ENCODE data around the gene GRIK5.
A peak's percentile ranks its signal among the peaks of the same experiment; 100 is the strongest.
"Not testable (repeated sequence)": the region's sequence is repeated elsewhere in the genome, so short reads cannot be mapped to it uniquely, and the experiment has no call there.

The GRIK5 gene

DNA sequence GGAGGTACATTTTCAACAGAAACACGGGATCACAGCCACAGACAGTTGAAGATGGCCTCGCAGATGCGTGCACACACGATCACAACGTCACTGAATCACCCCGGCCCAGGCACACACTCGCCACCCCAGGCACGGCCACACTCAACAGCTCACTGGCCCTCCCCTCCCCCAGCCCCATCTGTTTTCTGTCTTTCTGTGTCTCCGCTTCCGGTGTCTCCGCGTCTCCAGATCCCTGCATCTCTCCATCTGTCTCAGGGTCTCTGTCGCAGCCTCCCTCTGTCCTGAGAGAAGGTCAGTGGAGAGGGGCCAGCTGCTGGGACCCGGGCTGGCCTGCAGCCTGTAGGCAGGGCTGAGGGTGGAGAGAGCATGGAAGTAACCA, 72.2 kb downstream of the GRIK5 start:
- Mint-ChIP-seq H3K4me1 (ENCODE audit: low read depth in 2 of 2) (peaks cover 25 to 29% of the 10 kb centered on the region in 2 donors), H3K4me3 (peak overlapping the region in 1 of 2 donors; percentile 47), H3K27ac (no peak overlapping the region), H3K27me3 (peaks cover 71 to 77% of the 10 kb centered on the region in 2 donors), H3K9me3 (no peaks in the 10 kb centered on the region), H3K36me3 (ENCODE audit: insufficient read depth) (peaks cover 5% of the 10 kb centered on the region)
- ATAC-seq (replicated peaks) = no peak
- DNase-seq = no peak

DNA sequence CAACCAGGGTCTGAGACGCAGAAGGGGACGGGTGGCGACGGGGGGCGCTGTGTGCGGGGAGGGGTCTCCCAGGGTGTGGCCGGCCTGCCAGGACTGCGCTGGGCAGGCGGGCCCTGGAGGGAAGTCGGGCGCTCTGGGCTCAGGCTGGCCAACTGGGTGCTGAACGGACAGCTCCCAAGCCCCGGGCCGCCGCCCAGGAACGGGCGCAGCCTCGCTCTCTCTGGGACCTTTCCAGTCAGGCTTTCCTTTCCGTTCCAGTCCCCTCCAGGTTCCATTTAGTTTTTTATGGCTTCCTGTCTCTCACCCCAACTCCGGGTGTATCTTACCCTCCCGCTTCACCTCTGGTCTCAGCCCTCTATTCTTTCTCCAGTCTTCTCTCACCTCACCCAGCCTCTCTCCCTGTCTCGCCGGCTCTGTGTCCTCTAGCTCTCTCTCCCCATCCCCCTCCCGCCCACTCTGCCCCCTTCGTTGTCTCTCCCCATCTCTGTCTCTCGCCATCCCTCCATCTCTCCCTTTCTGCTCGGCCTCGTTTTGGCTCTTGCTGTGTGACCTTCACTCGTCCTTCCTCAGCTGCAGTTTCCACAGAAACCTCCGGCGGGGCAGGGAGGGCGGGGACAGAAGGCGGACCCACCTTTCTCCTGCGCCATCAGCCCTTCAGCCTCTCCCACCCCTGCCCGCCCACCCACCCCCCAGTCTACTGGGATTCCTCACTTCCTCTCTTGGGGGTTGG, 72.7 kb downstream of the GRIK5 start:
- H3K4me3 Mint-ChIP-seq = peak overlapping the region in 1 of 2 donors; percentile 9
- DNase-seq (peak; percentile 31 to 46 (median 45)), ATAC-seq (replicated peaks) (no peak)
- peaks cover 5% of the 10 kb centered on the region for H3K36me3 Mint-ChIP-seq (ENCODE audit: insufficient read depth)
- H3K27me3 Mint-ChIP-seq = peaks cover 66 to 72% of the 10 kb centered on the region in 2 donors
- no peaks in the 10 kb centered on the region for H3K9me3 Mint-ChIP-seq
- no peak overlapping the region for H3K27ac Mint-ChIP-seq
- H3K4me1 Mint-ChIP-seq (ENCODE audit: low read depth in 2 of 2) = peaks cover 27 to 34% of the 10 kb centered on the region in 2 donors

DNA sequence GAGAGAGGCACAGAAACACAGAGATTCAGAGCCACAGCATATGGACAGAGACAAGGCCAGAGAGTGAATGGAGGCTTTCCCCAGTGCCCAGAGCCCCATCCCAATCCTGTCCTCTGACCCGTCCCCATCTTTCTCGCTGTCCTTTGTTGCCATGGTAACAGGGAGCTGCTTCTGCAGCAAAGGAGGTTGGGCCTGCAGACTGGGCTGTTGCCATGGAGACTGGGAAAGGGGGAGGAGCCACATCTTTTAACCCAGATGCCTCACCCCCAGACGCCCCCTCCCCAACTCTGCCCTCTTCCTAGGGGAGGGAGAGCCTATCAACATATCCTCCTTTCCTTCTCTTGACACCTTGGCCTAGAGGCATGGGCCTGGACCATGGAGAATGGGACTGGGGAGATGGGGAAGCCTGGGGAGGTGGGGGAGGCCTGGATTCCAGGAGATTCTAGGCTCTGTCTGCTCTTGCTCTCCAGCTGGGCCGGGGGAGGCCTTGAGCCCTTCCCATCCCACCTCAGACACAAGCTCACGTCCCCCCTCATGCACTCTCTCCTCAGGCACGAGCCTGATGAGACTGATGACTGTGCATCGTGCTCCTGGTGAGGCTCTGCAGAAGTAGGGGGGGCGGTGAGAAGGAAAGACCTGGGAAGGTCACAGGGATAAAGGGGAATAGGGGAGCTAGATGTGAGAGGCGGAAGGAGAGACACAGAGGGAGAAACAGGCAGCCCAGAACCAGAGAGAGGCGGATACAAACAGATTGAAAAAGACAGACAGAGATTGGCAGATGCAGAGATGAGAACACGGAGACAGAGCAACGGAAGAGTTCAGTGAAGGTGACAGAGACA, 73.8 kb downstream of the GRIK5 start:
- Mint-ChIP-seq H3K36me3 (ENCODE audit: insufficient read depth) (peaks cover 5% of the 10 kb centered on the region), H3K9me3 (no peaks in the 10 kb centered on the region), H3K27ac (no peak overlapping the region), H3K4me1 (ENCODE audit: low read depth in 2 of 2) (peaks cover 27 to 34% of the 10 kb centered on the region in 2 donors), H3K27me3 (peaks cover 56 to 61% of the 10 kb centered on the region in 2 donors), H3K4me3 (no peak overlapping the region)
- DNase-seq (no peak), ATAC-seq (replicated peaks) (no peak)

DNA sequence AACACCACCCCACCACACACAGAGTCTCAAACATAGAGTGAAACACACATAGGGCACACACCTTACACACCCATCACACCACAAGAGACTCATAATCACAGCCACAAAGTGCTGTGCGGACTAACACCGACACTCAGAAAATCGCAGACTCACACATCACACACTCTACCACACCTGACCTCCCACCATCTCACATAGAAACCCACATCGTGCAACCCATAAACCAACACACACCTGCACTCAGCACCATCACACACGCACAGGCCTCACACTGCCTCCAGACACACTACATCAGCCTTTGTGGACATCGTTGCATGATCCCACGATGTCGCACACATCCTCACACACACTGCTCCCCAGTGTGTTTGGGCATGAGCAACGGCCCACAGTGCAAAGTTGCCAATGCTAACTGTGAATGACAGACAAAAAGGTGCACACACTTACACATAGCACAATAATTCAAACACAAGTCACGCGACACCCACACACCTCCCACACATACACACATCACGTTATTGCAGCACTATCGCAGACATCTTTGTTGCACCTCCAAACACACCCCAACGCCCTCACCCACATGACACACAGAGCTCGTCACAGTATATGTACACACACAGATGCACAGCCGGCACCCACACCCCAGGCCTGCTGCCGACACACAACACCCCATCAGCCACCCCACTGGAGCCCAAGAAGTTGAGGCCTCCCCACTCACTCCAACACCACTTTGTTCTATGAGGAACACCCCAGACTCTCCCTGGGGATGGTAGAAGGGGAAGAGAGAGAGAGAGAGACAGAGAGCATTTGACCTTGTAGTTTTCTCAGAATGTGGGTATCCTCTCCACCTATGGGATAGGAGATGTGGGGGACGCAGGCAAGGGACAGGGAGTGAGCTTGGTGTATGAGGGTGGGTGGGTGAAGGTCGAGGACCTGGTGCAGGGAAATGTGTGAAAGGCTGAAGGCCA, 74.7 kb downstream of the GRIK5 start:
- H3K27me3 Mint-ChIP-seq = peaks cover 47 to 52% of the 10 kb centered on the region in 2 donors
- H3K36me3 Mint-ChIP-seq (ENCODE audit: insufficient read depth) = peaks cover 5% of the 10 kb centered on the region
- peak overlapping the region; percentile 15 to 44 for H3K4me3 Mint-ChIP-seq
- ATAC-seq (replicated peaks) (no peak), DNase-seq (no peak)
- peak overlapping the region in 1 of 2 donors; percentile 3 for H3K27ac Mint-ChIP-seq
- H3K4me1 Mint-ChIP-seq (ENCODE audit: low read depth in 2 of 2) = peaks cover 27 to 34% of the 10 kb centered on the region in 2 donors
- no peaks in the 10 kb centered on the region for H3K9me3 Mint-ChIP-seq

DNA sequence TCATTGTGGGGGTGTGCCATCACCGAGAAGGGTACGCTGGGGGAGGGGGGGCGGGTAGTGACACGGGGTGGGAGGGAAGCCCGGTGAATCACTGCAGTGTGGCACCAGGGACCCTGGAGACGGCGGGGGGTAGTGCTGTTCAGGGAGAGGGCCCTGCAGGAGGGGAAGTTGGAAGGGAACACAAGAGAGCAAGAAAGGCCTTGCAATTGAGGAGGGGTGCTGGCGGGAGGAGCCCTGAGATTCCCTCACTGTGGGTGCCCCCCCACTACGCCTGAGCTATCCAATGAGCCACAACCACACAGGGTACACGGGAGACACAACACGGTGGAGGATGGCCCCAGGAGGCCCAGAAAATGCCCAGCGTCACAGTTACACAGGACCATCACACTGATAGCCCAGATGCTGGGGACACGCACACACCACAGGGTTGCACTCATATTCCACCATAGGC, 75.5 kb downstream of the GRIK5 start:
- no peak for DNase-seq
- ATAC-seq (replicated peaks) = no peak
- H3K27me3 Mint-ChIP-seq = peaks cover 40 to 44% of the 10 kb centered on the region in 2 donors
- peak overlapping the region; percentile 13 to 44 for H3K4me3 Mint-ChIP-seq
- H3K27ac Mint-ChIP-seq = no peak overlapping the region
- H3K4me1 Mint-ChIP-seq (ENCODE audit: low read depth in 2 of 2) = peaks cover 27 to 34% of the 10 kb centered on the region in 2 donors
- H3K9me3 Mint-ChIP-seq = no peaks in the 10 kb centered on the region
- peaks cover 5% of the 10 kb centered on the region for H3K36me3 Mint-ChIP-seq (ENCODE audit: insufficient read depth)

DNA sequence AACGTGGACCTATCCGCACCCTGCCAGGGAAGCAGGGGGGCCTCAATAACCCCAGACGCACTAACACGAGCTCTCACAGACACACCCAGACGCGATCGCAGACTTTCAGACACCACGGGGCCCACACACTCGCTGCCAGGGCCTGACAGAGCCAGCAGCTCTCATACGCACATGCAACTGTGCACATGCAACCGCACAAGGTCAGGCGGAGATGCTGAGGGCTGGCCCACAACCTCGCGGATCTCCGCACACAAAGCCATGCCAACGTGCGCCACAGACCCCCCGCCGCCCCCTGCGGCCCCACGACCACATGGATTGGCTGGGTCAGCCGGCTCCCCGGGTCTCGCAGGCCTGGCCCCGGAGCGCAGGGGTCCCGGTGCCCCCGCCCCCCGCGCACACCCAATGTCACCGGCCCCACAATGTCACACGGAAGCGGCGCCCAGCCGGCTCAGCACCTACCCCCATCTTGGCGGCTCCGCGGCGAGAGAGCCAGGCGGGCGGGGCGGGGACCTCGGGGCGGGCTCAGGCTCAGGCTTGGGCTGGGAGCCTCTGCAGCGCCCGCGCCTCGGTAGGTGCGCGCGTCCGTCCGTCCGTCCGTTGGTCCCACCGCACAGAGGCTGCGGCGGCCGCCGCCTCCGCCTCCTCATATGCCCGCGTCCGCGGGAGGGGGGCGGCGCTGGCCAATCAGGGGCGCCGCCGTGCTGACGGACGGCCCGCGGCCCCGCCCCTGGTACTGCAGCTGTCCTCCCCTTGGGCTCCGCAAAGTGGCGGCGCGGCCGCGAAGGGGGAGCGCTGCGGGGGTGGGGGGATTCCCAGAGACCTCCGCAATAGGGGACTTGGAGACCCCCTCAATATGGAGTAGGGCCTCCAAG, 76.2 kb downstream of the GRIK5 start, which contains the start of gene ATP1A3:
Gene ATP1A3 (minus strand): TSS at position 619 of the 872 bp plus-strand sequence. CDS start 154 bp downstream, at position 465.
- peaks cover 5% of the 10 kb centered on the region for H3K36me3 Mint-ChIP-seq (ENCODE audit: insufficient read depth)
- peak within 1 kb of the TSS; percentile 80 to 88 for H3K4me3 Mint-ChIP-seq
- H3K27me3 Mint-ChIP-seq = peaks cover 34 to 37% of the 10 kb centered on the region in 2 donors
- peaks cover 24 to 30% of the 10 kb centered on the region in 2 donors for H3K4me1 Mint-ChIP-seq (ENCODE audit: low read depth in 2 of 2)
- ATAC-seq (replicated peaks) = peak; percentile 83
- peak within 1 kb of the TSS; percentile 89 to 95 for H3K27ac Mint-ChIP-seq
- H3K9me3 Mint-ChIP-seq = no peaks in the 10 kb centered on the region
- DNase-seq = peak; percentile 59 to 63 (median 63)

DNA sequence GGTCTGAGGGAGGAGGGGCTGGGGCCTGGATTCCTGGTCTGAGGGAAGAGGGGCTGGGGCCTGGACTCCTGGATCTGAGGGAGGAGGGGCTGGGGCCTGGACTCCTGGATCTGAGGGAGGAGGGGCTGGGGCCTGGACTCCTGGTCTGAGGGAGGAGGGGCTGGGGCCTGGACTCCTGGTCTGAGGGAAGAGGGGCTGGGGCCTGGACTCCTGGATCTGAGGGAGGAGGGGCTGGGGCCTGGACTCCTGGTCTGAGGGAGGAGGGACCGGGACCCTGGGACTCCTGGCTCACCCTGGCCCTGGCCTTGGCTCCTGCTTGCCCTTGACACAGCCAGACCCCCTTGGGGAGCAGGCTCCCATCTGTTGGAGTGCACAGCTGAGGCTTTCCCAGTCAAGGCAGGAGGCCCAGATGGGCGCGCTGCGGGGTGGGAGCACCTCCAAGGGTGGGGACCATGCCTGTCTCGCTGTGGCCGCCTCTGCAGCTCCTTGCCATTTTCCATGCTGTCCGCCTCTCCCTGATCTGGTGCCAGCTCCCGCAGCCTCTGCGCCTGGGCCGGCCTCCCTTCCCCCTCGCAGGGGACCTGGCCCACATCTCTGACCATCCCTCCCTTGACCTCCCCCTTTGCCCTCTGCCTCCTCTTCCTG, 78.0 kb downstream of the GRIK5 start:
- not testable (repeated sequence) for H3K4me3 Mint-ChIP-seq; H3K36me3 Mint-ChIP-seq (ENCODE audit: insufficient read depth); H3K9me3 Mint-ChIP-seq; ATAC-seq (replicated peaks); DNase-seq
- Mint-ChIP-seq H3K27me3 (peaks cover 23 to 25% of the 10 kb centered on the region in 2 donors), H3K4me1 (ENCODE audit: low read depth in 2 of 2) (peaks cover 19 to 25% of the 10 kb centered on the region in 2 donors), H3K27ac (peak overlapping the region in 1 of 2 donors; percentile 71)

DNA sequence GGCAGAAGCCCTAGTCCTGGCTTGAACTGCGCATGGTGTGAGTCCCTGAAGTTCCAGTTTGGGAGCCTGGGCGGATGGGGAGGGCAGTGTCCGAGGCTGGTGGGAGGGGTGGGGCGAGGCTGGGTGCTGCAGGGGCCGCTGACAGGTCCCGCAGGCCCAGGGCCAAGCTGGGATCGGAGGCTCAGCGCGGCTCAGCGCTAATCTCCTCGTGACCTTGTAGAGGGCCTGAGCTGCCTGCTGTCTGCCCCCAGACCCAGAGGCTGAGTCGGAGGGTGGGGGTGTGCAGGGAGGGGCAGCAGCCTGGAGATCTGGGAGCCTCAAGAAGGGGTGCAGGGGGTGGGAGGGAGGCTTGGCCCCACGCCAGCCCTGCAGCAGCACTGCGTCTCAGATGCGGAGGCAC, 79.0 kb downstream of the GRIK5 start:
- peaks cover 13 to 15% of the 10 kb centered on the region in 2 donors for H3K27me3 Mint-ChIP-seq
- no peak overlapping the region for H3K27ac Mint-ChIP-seq
- H3K4me1 Mint-ChIP-seq (ENCODE audit: low read depth in 2 of 2) = peaks cover 15 to 18% of the 10 kb centered on the region in 2 donors
- ATAC-seq (replicated peaks) = no peak
- H3K36me3 Mint-ChIP-seq (ENCODE audit: insufficient read depth) = peaks cover 3% of the 10 kb centered on the region
- no peak for DNase-seq
- H3K4me3 Mint-ChIP-seq = peak overlapping the region in 1 of 2 donors; percentile 38
- no peaks in the 10 kb centered on the region for H3K9me3 Mint-ChIP-seq

DNA sequence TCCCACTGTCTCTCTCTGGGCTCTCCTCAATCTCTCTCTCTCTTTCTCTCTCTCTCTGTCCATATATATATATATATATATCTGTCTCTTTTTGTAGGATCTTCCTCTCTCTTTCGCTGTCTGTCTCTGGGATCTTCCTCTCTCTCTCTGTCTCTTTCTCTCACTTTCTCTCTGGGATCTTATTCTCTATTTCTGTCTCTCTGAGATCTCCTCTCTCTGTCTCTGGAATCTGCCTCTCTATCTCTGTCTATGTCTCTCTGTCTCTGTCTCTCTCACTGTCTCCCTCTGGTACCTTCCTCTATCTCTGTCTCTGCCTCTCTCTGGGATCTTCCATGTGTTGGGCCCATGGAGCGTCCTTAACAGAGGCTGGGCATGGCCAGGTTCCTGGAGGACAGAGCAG, 79.4 kb downstream of the GRIK5 start:
- Mint-ChIP-seq H3K4me1 (ENCODE audit: low read depth in 2 of 2) (peaks cover 14 to 18% of the 10 kb centered on the region in 2 donors), H3K4me3 (no peak overlapping the region), H3K27me3 (peaks cover 10 to 11% of the 10 kb centered on the region in 2 donors), H3K36me3 (ENCODE audit: insufficient read depth) (peaks cover 3% of the 10 kb centered on the region), H3K9me3 (no peaks in the 10 kb centered on the region), H3K27ac (no peak overlapping the region)
- no peak for DNase-seq
- no peak for ATAC-seq (replicated peaks)

DNA sequence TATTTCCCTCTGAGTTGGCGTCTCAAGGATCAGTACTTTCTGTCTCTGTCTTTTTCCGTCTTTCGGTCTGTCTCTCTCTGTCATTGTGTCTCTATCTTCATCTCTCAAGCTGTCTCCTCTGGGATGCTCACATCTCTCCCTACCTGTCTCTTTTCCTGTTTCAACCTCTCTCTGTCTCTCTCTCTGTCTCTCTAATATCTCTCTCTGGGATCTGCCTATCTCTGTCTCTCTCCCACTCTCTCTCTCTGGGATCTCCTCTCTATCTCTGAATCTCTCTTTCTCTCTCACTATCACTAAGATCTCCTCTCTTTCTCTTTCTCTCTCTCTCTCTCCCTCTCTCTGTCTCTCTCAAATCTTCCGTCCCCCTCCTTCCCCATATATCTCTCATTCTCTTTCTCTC, 80.0 kb downstream of the GRIK5 start:
- Mint-ChIP-seq H3K4me3 (no peak overlapping the region), H3K27ac (no peak overlapping the region), H3K4me1 (ENCODE audit: low read depth in 2 of 2) (peaks cover 8 to 14% of the 10 kb centered on the region in 2 donors), H3K9me3 (no peaks in the 10 kb centered on the region), H3K36me3 (ENCODE audit: insufficient read depth) (peaks cover 3% of the 10 kb centered on the region), H3K27me3 (peaks cover 4 to 5% of the 10 kb centered on the region in 2 donors)
- ATAC-seq (replicated peaks) (no peak), DNase-seq (no peak)

DNA sequence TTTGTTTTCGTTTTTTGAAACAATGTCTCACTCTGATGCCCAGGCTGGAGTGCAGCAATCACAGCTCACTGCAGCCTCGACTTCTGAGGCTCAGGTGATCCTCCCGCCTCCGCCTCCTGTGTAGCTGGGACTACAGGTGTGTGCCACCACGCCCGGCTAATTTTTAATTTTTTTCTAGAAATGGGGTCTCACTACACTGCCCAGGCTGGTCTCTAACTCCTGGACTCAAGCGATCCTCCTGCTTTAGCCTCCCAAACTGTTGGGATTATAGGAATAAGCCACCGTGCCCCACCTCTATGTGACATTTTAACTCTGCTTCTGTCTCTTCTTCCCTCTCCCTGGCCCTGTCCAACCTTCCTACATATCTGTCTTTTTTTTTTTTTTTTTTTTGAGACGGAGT, 81.1 kb downstream of the GRIK5 start:
- H3K27ac Mint-ChIP-seq = no peak overlapping the region
- no peaks in the 10 kb centered on the region for H3K27me3 Mint-ChIP-seq
- ATAC-seq (replicated peaks) = no peak
- peaks cover 6 to 9% of the 10 kb centered on the region in 2 donors for H3K4me1 Mint-ChIP-seq (ENCODE audit: low read depth in 2 of 2)
- no peak overlapping the region for H3K4me3 Mint-ChIP-seq
- no peaks in the 10 kb centered on the region for H3K9me3 Mint-ChIP-seq
- peaks cover 3% of the 10 kb centered on the region for H3K36me3 Mint-ChIP-seq (ENCODE audit: insufficient read depth)
- no peak for DNase-seq
